ENCODE results near the gene CMPK1. TPM values are rescaled to one million over a fixed set of nuclear protein-coding genes. Genes with fewer than 3 reads are reported as not detected.

CMPK1 gene
- total RNA-seq, 1 experiment from 2014 or later, result 106 TPM

DNA sequence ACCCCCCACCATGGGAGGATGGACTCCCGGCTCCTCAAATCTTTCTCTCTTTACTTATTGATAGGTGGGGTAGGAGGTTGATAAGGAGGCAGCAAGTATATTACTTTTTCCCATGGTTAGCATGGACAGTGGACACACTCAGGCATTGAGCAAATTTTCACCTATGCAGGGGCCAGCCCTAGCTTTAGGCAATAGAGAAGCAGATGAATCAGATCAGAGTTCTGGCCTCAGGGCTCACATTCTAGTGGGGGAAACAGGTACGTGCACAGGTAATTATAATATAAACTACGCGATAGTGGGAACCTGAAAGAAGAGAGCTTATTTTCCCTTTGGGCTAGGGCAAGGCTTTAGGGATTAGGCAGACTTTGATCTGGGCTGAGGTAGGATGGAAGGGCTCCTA is 69.0 kb downstream of the CMPK1 start:
- CTCF ChIA-PET, result interaction anchor here (0.5 to 8.2 kb wide), 7 partner anchors 13 to 324 kb away, joined by 3 to 61 read pairs (median 4); no protein-coding TSS in a partner anchor
- BruUV-seq (replicated peaks), result no TSS peak
- DNase-seq (ENCODE audit: unreplicated experiment), result no peak
- POLR2A ChIA-PET, result interaction anchor here (1.0 kb wide), 1 partner anchor 7 kb away, joined by 8 read pairs; no protein-coding TSS in a partner anchor
- intact Hi-C loops (cut with micrococcal nuclease), result no loop called here
- H3K4me1 Mint-ChIP-seq (ENCODE audit: insufficient read depth, unreplicated experiment), result no peaks in the 10 kb centered on the region
- H3K9me3 Mint-ChIP-seq (ENCODE audit: unreplicated experiment), result no peaks in the 10 kb centered on the region
- TF ChIP-seq, protein P1, sequence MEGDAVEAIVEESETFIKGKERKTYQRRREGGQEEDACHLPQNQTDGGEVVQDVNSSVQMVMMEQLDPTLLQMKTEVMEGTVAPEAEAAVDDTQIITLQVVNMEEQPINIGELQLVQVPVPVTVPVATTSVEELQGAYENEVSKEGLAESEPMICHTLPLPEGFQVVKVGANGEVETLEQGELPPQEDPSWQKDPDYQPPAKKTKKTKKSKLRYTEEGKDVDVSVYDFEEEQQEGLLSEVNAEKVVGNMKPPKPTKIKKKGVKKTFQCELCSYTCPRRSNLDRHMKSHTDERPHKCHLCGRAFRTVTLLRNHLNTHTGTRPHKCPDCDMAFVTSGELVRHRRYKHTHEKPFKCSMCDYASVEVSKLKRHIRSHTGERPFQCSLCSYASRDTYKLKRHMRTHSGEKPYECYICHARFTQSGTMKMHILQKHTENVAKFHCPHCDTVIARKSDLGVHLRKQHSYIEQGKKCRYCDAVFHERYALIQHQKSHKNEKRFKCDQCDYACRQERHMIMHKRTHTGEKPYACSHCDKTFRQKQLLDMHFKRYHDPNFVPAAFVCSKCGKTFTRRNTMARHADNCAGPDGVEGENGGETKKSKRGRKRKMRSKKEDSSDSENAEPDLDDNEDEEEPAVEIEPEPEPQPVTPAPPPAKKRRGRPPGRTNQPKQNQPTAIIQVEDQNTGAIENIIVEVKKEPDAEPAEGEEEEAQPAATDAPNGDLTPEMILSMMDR (IDR thresholded peaks at IDR 0.05; ENCODE audit: unreplicated experiment), result no peak
- H3K27ac Mint-ChIP-seq (ENCODE audit: low read depth, unreplicated experiment), result no peak overlapping the region
- no peaks in the 10 kb centered on the region for H3K27me3 Mint-ChIP-seq (ENCODE audit: insufficient read depth, unreplicated experiment)
- no peaks in the 10 kb centered on the region for H3K36me3 Mint-ChIP-seq (ENCODE audit: insufficient read depth, unreplicated experiment)
- H3K4me3 Mint-ChIP-seq (ENCODE audit: unreplicated experiment), result no peak overlapping the region

DNA sequence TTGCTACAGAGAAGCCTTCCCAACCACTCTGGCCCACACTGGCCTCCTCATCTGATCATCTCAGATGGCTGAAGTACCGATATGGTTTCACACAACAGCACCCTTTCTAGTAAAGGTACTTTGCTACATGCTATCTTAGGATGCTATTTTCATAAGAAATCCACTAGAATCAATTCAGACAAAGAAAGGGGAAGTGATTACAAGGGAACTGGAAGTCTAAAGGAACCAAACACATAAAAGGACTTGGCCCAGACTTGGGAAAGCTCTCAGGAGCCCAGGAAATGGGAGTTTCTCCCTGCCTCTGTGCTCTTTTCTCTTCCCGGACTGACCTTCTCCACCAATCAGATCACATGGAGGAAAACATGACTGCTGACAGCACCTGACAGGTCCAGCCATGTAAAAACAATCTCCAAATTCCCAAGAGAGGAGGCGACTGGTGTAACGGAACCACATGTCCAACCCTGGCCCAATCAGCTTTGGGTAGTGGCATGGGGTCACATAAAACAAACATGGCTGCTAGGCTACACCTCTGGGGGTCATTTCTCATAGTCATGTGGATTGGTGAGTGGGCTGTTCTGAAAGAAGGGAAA is 69.8 kb downstream of the CMPK1 start:
- intact Hi-C loops (cut with micrococcal nuclease), result no loop called here
- ChIA-PET CTCF (interaction anchor here (0.7 to 8.2 kb wide), 3 partner anchors 14 to 323 kb away, joined by 3 to 61 read pairs (median 4); no protein-coding TSS in a partner anchor), POLR2A (interaction anchor here (1.0 kb wide), 1 partner anchor 8 kb away, joined by 8 read pairs; no protein-coding TSS in a partner anchor)
- H3K4me3 Mint-ChIP-seq (ENCODE audit: unreplicated experiment), result no peak overlapping the region
- no peaks in the 10 kb centered on the region for H3K27me3 Mint-ChIP-seq (ENCODE audit: insufficient read depth, unreplicated experiment)
- no peaks in the 10 kb centered on the region for H3K9me3 Mint-ChIP-seq (ENCODE audit: unreplicated experiment)
- BruUV-seq (replicated peaks), result no TSS peak
- peaks cover 8% of the 10 kb centered on the region for H3K4me1 Mint-ChIP-seq (ENCODE audit: insufficient read depth, unreplicated experiment)
- H3K27ac Mint-ChIP-seq (ENCODE audit: low read depth, unreplicated experiment), result no peak overlapping the region
- DNase-seq (ENCODE audit: unreplicated experiment), result no peak
- TF ChIP-seq, protein P1 (IDR thresholded peaks at IDR 0.05; ENCODE audit: unreplicated experiment), result no peak
- no peaks in the 10 kb centered on the region for H3K36me3 Mint-ChIP-seq (ENCODE audit: insufficient read depth, unreplicated experiment)

GRCh38 chr1:47405697-47406096 is 72.1 kb downstream of the CMPK1 start:
- no peaks in the 10 kb centered on the region for H3K36me3 Mint-ChIP-seq (ENCODE audit: insufficient read depth, unreplicated experiment)
- POLR2A ChIA-PET, result interaction anchor here (0.6 kb wide), 1 partner anchor 10 kb away, joined by 3 read pairs; no protein-coding TSS in a partner anchor
- DNase-seq (ENCODE audit: unreplicated experiment), result no peak
- intact Hi-C loops (cut with micrococcal nuclease), result no loop called here
- no peak overlapping the region for H3K27ac Mint-ChIP-seq (ENCODE audit: low read depth, unreplicated experiment)
- H3K27me3 Mint-ChIP-seq (ENCODE audit: insufficient read depth, unreplicated experiment), result no peaks in the 10 kb centered on the region
- H3K9me3 Mint-ChIP-seq (ENCODE audit: unreplicated experiment), result no peaks in the 10 kb centered on the region
- CTCF ChIA-PET, result interaction anchor here (0.7 to 4.1 kb wide), 2 partner anchors 16 to 23 kb away, joined by 3 to 38 read pairs; no protein-coding TSS in a partner anchor
- TF ChIP-seq, protein P1 (IDR thresholded peaks at IDR 0.05; ENCODE audit: unreplicated experiment), result no peak
- no peak overlapping the region for H3K4me3 Mint-ChIP-seq (ENCODE audit: unreplicated experiment)
- H3K4me1 Mint-ChIP-seq (ENCODE audit: insufficient read depth, unreplicated experiment), result peaks cover 30% of the 10 kb centered on the region
- BruUV-seq (replicated peaks), result no TSS peak

- CTCF ChIA-PET, result interaction anchor here (0.6 to 4.1 kb wide), 7 partner anchors 14 to 319 kb away, joined by 3 to 38 read pairs (median 3); no protein-coding TSS in a partner anchor
- intact Hi-C loops (cut with micrococcal nuclease), result no loop called here
- H3K4me1 Mint-ChIP-seq (ENCODE audit: insufficient read depth, unreplicated experiment), result peaks cover 38% of the 10 kb centered on the region
- no peaks in the 10 kb centered on the region for H3K27me3 Mint-ChIP-seq (ENCODE audit: insufficient read depth, unreplicated experiment)
- no peaks in the 10 kb centered on the region for H3K9me3 Mint-ChIP-seq (ENCODE audit: unreplicated experiment)
- BruUV-seq (replicated peaks), result no TSS peak
- H3K27ac Mint-ChIP-seq (ENCODE audit: low read depth, unreplicated experiment), result no peak overlapping the region
- TF ChIP-seq, protein P1 (IDR thresholded peaks at IDR 0.05; ENCODE audit: unreplicated experiment), result no peak
- no peak overlapping the region for H3K4me3 Mint-ChIP-seq (ENCODE audit: unreplicated experiment)
- no peaks in the 10 kb centered on the region for H3K36me3 Mint-ChIP-seq (ENCODE audit: insufficient read depth, unreplicated experiment)
- POLR2A ChIA-PET, result interaction anchor here (0.9 to 3.6 kb wide), 6 partner anchors 8 to 217 kb away, joined by 3 to 21 read pairs (median 4); partner anchors contain the start of gene PDZK1IP1
- no peak for DNase-seq (ENCODE audit: unreplicated experiment)
Measured at GRCh38 chr1:47406966-47407365, 73.4 kb downstream of the CMPK1 start.
